GM21360 (cell line): ENCODE results near the gene PCDHA8.
"Not testable (repeated sequence)": the region's sequence is repeated elsewhere in the genome, so short reads cannot be mapped to it uniquely, and the experiment has no call there.

Source experiments
- ATAC-seq: cut with Tn5 transposase; IDR thresholded peaks from one replicate; pipeline ENCODE4 v1.9.1; 2021; ENCODE audit warnings: mild to moderate bottlenecking, moderate library complexity; ENCODE audit not compliant: unreplicated experiment

PCDHA8 gene, protein sequence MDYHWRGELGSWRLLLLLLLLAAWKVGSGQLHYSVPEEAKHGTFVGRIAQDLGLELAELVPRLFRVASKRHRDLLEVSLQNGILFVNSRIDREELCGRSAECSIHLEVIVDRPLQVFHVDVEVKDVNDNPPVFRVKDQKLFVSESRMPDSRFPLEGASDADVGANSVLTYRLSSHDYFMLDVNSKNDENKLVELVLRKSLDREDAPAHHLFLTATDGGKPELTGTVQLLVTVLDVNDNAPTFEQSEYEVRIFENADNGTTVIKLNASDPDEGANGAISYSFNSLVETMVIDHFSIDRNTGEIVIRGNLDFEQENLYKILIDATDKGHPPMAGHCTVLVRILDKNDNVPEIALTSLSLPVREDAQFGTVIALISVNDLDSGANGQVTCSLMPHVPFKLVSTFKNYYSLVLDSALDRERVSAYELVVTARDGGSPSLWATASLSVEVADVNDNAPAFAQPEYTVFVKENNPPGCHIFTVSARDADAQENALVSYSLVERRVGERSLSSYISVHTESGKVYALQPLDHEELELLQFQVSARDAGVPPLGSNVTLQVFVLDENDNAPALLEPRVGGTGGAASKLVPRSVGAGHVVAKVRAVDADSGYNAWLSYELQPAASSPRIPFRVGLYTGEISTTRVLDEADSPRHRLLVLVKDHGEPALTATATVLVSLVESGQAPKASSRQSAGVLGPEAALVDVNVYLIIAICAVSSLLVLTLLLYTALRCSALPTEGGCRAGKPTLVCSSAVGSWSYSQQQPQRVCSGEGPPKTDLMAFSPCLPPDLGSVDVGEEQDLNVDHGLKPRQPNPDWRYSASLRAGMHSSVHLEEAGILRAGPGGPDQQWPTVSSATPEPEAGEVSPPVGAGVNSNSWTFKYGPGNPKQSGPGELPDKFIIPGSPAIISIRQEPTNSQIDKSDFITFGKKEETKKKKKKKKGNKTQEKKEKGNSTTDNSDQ

DNA sequence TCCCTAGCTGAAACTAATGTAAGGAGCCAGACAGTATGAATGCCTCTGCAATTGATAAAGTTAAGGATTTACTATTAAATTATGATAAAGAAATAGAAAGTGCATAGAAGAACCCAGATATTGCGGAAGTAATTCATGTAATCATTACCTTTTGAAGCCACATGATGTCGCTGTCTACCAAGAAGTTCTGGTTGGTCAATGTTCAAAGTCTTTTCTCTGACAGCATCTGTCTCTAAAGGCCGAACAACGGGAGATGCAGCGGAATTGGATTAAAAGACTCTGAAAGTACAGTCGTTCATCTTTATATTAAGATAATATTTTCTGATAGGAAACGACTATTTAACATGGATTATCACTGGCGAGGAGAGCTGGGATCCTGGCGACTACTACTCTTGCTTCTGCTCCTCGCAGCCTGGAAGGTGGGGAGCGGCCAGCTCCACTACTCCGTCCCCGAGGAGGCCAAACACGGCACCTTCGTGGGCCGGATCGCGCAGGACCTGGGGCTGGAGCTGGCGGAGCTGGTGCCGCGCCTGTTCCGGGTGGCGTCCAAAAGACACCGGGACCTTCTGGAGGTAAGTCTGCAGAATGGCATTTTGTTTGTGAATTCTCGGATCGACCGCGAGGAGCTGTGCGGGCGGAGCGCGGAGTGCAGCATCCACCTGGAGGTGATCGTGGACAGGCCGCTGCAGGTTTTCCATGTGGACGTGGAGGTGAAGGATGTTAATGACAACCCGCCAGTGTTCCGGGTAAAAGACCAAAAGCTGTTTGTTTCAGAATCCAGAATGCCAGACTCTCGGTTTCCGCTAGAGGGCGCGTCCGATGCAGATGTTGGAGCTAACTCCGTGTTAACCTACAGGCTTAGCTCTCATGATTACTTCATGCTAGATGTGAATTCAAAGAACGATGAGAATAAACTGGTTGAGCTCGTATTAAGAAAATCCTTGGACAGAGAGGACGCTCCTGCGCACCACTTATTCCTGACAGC, at the start of gene PCDHA8:
PCDHA8 (plus strand) TSS at position 210 of the 985 bp plus-strand sequence; CDS start at position 345, 135 bp downstream.
- no peak for ATAC-seq

DNA sequence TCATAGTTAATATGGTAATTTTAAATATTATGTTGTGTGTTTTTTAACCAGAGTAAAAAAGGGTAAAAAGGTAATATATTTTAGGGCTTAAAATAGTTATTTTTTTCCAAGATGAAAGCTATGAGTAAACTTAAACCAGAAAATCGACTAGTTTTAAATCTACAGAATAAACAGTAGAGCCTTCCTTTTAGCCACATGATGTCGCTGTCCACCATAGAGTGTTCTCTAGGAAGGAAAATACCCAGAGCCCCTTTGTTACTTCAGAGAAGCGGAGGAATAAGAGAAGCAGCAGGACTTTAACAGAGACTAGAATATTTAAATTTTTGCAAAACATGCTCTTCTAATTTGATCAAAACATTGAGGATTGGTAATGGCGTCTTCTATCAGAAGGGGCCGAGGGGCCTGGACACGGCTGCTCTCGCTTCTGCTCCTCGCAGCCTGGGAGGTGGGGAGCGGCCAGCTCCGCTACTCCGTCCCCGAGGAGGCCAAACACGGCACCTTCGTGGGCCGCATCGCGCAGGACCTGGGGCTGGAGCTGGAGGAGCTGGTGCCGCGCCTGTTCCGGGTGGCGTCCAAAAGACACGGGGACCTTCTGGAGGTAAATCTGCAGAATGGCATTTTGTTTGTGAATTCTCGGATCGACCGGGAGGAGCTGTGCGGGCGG, 46.3 kb upstream of the PCDHA8 start, which contains the start of gene PCDHA2:
PCDHA2 (plus strand) TSS at position 258 of the 664 bp plus-strand sequence.
- no peak for ATAC-seq

DNA sequence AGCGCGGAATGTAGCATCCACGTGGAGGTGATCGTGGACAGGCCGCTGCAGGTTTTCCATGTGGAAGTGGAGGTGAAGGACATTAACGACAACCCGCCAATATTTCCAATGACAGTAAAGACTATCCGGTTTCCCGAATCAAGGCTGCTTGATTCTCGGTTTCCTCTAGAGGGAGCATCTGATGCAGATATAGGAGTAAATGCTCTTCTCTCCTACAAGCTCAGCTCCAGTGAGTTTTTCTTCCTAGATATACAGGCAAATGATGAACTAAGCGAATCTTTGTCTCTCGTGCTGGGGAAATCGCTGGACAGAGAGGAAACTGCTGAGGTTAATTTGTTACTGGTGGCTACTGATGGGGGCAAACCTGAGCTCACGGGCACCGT, 45.7 kb upstream of the PCDHA8 start:
- no peak for ATAC-seq

DNA sequence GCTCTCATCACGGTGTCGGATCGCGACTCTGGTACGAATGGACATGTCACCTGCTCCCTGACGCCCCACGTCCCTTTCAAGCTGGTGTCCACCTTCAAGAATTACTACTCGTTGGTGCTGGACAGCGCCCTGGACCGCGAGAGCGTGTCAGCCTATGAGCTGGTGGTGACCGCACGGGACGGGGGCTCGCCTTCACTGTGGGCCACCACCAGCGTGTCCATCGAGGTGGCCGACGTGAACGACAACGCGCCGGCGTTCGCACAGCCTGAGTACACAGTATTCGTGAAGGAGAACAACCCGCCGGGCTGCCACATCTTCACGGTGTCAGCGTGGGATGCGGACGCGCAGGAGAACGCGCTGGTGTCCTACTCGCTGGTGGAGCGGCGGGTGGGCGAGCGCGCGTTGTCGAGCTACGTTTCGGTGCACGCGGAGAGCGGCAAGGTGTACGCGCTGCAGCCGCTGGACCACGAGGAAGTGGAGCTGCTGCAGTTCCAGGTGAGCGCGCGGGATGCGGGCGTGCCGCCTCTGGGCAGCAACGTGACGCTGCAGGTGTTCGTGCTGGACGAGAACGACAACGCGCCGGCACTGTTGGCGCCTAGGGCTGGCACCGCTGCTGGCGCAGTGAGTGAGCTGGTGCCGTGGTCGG, 44.8 kb upstream of the PCDHA8 start:
- ATAC-seq, result not testable (repeated sequence)

DNA sequence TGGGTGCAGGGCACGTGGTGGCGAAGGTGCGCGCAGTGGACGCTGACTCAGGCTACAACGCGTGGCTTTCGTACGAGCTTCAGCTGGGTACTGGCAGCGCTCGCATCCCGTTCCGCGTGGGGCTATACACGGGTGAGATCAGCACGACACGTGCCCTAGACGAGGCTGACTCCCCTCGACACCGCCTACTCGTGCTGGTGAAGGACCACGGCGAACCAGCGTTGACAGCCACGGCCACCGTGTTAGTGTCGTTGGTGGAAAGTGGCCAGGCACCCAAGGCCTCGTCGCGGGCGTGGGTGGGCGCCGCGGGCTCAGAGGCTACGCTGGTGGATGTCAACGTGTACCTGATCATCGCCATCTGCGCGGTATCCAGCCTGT, 44.3 kb upstream of the PCDHA8 start:
- ATAC-seq, result no peak

DNA sequence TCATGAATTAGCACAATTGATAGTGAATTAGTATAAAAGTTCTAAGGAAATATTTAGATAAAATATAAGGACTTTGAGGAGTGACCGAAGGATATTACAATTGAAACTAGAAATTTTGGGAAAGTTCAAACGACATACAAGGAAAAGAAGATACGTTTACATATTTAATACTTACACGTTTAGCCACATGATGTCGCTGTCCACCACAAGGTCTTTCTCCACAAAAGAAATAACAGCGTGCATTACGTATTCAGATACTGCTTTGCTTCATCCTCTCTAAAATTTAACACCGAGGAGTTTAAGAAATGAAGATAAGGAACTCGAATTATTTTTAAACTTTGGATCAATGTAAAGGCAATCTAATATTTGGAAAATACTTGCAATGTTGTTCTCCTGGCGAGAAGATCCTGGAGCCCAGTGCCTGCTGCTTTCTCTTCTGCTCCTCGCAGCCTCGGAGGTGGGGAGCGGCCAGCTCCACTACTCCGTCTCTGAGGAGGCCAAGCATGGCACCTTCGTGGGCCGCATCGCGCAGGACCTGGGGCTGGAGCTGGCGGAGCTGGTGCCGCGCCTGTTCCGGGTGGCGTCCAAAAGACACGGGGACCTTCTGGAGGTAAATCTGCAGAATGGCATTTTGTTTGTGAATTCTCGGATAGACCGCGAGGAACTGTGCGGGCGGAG, 40.0 kb upstream of the PCDHA8 start, which contains the start of gene PCDHA3:
PCDHA3 (plus strand) TSS at position 242 of the 678 bp plus-strand sequence.
- no peak for ATAC-seq

DNA sequence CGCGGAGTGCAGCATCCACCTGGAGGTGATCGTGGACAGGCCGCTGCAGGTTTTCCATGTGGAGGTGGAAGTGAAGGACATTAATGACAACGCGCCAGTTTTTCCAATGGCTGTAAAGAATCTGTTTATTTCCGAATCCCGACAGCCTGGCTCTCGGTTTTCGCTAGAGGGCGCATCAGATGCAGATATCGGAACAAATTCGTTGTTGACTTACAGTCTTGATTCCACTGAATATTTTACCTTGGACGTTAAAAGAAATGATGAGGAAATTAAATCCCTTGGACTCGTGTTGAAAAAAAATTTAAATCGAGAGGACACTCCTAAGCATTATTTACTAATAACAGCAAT, 39.5 kb upstream of the PCDHA8 start:
- no peak for ATAC-seq

DNA sequence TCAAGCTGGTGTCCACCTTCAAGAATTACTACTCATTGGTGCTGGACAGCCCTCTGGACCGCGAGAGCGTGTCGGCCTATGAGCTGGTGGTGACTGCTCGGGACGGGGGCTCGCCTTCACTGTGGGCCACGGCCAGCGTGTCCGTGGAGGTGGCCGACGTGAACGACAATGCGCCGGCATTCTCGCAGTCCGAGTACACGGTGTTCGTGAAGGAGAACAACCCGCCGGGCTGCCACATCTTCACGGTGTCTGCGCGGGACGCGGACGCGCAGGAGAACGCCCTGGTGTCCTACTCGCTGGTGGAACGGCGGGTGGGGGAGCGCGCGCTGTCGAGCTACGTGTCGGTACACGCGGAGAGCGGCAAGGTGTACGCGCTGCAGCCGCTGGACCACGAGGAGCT, 38.6 kb upstream of the PCDHA8 start:
- not testable (repeated sequence) for ATAC-seq

DNA sequence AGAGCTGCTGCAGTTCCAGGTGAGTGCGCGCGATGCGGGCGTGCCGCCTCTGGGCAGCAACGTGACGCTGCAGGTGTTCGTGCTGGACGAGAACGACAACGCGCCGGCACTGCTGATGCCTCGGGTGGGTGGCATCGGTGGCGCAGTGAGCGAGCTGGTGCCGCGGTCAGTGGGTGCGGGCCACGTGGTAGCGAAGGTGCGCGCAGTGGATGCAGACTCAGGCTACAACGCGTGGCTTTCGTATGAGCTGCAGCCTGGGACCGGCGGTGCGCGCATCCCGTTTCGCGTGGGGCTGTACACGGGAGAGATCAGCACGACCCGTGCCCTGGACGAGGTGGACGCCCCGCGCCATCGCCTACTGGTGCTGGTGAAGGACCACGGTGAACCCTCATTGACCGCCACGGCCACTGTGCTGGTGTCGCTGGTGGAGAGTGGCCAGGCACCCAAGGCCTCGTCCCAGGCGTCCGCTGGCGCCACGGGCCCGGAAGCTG, 38.2 kb upstream of the PCDHA8 start:
- no peak for ATAC-seq

DNA sequence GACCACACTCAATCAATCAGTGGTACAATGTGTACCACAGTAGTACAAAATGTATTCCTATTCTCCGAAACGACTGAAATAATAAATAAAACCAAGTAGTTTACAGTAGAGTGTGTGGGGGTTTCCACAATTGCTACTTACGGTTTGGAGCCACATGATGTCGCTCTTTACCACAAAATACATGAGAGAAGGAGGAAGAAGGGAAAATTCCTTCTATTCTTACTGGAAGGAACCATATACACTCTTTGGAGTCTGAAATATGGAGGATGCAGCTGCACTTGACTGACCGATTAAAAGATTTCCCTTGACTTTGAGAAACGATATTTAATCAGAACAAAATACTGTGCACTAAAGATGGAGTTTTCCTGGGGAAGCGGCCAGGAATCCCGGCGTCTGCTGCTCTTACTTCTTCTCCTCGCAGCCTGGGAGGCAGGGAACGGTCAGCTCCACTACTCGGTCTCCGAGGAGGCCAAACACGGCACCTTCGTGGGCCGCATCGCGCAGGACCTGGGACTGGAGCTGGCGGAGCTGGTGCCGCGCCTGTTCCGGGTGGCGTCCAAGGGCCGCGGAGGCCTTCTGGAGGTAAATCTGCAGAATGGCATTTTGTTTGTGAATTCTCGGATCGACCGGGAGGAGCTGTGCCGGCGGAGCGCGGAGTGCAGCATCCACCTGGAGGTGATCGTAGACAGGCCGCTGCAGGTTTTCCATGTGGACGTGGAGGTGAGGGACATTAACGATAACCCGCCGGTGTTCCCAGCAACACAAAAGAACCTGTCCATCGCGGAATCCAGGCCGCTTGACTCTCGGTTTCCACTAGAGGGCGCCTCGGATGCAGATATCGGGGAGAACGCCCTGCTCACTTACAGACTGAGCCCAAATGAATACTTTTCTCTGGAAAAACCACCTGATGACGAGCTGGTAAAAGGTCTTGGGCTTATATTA, 33.9 kb upstream of the PCDHA8 start, which contains the start of gene PCDHA4:
PCDHA4 (plus strand) TSS at position 235 of the 942 bp plus-strand sequence.
- ATAC-seq, result no peak

DNA sequence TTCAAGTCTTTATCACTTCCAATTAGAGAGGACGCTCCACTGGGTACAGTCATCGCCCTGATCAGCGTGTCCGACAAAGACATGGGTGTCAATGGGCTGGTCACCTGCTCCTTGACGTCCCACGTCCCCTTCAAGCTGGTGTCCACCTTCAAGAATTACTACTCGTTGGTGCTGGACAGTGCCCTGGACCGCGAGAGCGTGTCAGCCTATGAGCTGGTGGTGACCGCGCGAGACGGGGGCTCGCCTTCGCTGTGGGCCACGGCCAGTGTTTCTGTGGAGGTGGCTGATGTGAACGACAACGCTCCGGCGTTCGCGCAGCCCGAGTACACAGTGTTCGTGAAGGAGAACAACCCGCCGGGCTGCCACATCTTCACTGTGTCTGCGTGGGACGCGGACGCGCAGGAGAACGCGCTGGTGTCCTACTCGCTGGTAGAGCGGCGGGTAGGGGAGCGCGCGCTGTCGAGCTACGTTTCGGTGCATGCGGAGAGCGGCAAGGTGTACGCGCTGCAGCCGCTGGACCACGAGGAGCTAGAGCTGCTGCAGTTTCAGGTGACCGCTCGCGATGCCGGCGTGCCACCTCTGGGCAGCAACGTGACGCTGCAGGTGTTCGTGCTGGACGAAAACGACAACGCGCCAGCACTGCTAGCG, 32.6 kb upstream of the PCDHA8 start:
- not testable (repeated sequence) for ATAC-seq

DNA sequence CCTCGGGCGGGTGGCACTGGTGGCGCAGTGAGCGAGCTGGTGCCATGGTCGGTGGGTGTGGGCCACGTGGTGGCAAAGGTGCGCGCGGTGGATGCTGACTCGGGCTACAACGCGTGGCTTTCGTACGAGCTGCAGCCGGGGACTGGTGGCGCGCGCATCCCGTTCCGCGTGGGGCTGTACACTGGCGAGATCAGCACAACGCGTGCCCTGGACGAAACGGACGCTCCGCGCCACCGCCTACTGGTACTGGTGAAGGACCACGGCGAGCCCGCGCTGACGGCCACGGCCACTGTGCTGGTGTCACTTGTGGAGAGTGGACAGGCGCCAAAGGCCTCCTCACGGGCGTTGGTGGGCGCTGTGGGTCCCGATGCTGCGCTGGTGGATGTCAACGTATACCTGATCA, 32.1 kb upstream of the PCDHA8 start:
- no peak for ATAC-seq

DNA sequence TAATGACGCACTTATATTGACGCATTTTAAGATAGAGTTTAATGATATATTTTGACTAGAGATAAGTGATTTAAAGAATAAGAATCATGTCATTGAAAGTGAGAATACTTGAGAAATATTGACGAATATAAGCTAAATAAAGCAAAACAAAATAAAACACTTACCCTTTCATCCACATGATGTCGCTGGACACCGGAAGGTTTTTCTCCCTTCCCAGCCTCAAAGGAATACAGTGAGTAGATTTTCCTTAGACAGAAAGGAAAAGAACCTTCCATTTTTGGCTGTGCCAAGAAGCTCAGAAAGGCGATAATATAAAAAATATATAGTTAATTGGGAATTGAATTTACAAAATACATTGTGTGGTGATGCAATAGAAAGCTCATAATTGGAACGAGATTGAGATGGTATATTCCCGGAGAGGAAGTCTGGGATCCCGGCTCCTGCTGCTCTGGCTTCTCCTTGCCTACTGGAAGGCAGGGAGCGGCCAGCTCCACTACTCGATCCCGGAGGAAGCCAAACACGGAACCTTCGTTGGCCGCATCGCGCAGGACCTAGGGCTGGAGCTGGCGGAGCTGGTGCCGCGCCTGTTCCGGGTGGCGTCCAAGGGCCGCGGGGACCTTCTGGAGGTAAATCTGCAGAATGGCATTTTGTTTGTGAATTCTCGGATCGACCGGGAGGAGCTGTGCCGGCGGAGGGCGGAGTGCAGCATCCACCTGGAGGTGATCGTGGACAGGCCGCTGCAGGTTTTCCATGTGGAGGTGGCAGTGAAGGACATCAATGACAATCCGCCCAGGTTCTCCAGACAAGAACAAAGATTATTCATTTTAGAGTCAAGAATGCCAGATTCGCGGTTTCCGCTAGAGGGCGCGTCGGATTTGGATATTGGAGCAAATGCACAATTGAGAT, 19.4 kb upstream of the PCDHA8 start, which contains the start of gene PCDHA5:
PCDHA5 (plus strand) TSS at position 239 of the 906 bp plus-strand sequence.
- no peak for ATAC-seq

DNA sequence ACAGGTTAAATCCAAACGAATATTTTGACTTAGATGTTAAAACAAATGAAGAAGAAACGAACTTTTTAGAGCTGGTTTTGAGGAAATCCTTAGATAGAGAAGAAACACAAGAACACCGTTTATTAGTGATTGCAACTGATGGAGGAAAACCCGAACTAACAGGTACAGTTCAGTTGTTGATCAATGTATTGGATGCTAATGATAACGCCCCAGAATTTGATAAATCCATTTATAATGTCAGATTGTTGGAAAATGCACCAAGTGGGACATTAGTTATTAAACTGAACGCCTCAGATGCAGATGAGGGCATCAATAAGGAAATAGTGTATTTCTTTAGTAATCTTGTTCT, 18.7 kb upstream of the PCDHA8 start:
- no peak for ATAC-seq

DNA sequence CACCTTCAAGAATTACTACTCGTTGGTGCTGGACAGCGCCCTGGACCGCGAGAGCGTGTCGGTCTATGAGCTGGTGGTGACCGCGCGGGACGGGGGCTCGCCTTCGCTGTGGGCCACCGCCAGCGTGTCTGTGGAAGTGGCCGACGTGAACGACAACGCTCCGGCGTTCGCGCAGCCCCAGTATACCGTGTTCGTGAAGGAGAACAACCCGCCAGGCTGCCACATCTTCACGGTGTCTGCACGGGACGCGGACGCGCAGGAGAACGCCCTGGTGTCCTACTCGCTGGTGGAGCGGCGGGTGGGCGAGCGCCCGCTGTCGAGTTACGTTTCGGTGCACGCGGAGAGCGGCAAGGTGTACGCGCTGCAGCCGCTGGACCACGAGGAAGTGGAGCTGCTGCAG, 18.0 kb upstream of the PCDHA8 start:
- not testable (repeated sequence) for ATAC-seq

DNA sequence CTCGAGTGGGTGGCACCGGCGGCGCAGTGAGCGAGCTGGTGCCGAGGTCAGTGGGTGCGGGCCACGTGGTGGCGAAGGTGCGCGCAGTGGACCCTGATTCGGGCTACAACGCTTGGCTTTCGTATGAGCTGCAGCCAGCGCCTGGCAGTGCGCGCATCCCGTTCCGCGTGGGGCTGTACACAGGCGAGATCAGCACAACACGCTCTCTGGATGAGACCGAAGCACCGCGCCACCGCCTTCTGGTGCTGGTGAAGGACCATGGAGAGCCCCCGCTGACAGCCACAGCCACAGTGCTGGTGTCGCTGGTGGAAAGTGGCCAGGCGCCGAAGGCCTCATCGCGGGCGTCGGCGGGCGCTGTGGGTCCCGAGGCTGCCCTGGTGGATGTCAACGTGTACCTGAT, 17.5 kb upstream of the PCDHA8 start:
- no peak for ATAC-seq
